ENCODE data around the gene DNAH1. TPM values are rescaled to one million over a fixed set of nuclear protein-coding genes. Genes with fewer than 3 reads are reported as not detected.

DNAH1 gene
- polyA plus RNA-seq, 1 donor: 5.6 TPM

DNA sequence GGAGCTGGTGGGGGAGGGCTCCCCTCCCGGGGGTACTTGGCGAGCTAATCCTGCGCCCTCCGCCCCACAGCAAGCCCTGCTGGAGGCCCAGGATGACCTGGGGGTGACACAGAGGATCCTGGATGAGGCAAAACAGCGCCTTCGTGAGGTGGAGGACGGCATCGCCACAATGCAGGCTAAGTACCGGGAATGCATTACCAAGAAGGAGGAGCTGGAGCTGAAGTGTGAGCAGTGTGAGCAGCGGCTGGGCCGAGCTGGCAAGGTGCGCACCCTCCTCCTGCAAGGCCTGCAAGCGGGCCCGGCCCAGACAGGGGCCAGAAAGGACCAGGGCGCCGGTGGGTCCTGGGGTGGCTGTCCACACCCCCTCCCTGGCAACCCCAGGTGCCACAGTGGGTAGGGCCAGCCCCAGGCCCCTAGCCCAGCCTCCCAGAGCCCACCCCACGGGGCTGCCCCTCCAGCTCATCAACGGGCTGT is 72.3 kb downstream of the DNAH1 start:
- no peak for DNase-seq (ENCODE audit: low read depth)

DNA sequence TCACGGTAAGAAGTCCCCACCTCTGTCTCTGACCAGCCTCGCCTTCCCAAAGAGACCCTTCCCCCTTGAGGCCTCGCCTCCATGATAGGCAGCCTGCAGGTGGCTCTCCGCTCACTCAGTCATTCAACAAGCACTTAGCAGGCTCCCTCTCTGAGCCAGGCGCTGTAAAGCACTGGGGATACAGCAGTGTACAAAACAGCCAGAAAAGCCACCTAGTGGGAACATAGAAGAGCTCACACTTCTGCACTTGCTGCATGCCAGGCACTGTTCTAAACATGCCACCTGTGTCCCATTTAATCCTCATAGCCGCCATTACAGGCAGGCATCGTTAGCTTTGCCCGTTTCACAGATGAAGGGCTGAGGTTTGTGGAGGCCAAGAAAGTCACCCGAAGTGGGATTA is 72.8 kb downstream of the DNAH1 start:
- DNase-seq (ENCODE audit: low read depth): no peak

DNA sequence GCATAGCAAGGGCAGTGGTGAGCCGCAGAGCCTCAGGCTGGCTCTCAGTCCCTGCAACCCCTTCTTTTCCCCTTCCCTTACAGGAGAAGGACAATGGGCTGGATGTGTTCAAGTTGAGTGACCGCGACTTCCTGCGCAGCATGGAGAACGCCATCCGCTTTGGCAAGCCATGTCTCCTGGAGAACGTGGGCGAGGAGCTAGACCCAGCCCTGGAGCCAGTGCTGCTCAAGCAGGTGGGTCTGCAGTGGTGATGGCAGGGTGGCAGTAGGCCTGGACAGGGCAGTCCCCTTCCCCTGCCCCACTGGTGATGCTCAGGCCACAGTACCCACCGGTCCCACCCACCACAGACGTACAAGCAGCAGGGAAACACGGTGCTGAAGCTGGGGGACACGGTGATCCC is 75.0 kb downstream of the DNAH1 start:
- no peak for DNase-seq (ENCODE audit: low read depth)

DNA sequence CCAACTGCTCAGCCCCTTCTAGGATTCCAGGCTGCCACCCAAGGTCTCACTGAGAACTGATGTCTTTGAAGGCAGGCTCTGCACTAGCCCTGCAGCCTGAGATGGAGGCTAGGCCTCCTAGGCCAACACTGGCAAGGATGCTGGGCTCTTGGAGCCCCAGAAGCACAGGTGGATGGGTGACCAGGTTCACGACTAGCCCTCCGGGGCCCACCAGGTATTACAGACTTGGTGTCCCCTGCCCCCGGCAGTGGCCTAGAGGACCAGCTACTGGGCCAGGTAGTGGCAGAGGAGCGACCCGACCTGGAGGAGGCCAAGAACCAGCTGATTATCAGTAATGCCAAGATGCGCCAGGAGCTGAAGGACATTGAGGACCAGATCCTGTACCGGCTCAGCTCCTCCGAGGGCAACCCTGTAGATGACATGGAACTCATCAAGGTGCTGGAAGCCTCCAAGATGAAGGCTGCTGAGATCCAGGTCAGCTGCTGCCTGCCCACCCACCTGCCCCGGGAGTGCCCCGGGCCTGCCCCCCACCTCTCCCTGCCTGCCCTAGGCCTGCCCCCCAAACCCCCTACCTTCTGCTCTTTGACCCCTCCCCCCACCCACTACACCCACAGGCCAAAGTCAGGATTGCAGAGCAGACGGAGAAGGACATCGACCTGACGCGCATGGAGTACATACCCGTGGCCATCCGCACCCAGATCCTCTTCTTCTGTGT is 76.3 kb downstream of the DNAH1 start:
- DNase-seq (ENCODE audit: low read depth): no peak

DNA sequence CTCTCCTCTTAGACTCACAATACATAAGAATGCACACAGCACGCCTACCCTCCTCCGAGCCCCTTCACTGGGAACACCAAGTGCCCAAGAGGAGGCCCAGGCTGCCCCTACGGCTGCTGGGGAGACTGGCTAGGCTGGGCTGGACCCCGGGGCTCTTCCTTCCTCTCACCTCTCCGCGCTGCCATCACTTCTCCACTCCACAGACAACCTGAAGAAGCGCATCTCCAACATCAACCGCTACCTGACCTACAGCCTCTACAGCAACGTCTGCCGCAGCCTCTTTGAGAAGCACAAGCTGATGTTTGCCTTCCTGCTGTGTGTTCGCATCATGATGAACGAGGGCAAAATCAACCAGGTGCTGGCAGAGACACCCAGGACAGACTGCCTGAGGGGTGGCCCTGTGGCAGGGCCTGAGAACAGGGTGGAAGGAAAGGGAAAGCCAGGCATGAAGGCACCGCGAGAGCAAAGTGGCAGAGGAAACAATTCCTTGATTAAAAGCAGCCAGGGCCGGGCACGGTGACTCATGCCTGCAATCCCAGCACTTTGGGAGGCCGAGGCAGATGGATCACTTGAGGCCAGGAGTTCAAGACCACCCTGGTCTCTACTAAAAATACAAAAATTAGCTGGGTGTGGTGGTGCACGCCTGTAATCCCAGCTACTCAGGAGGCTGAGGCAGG is 77.2 kb downstream of the DNAH1 start:
- no peak for DNase-seq (ENCODE audit: low read depth)

DNA sequence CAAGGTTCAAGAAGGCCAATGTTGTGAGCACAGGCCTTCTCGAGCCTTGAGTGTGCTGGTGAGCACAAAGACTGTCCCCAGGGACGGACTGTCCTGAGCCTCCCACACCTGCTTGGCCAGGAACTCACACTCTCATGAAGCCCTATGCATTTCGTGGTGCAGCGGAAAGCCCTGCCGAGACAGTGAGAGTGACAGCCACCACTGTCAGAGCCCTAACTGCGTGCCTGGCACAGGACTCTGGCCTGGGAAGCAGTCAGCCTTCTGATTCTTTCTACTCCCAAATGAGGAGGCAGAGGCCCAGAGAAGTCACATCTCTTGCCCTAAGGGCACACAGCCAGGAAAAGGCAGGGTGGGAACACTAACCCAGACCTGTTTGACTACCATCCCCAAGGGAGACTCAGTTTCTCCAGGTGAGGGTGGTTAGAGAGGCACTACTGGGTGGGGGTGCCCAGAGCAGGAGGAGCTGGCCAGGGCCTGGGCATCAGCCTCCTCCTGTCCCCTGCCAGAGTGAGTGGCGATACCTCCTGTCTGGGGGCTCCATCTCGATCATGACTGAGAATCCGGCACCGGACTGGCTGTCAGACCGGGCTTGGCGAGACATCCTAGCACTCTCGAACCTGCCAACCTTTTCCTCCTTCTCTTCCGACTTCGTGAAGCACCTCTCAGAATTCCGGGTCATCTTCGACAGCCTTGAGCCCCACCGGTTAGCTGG is 78.0 kb downstream of the DNAH1 start:
- no peak for DNase-seq (ENCODE audit: low read depth)

DNA sequence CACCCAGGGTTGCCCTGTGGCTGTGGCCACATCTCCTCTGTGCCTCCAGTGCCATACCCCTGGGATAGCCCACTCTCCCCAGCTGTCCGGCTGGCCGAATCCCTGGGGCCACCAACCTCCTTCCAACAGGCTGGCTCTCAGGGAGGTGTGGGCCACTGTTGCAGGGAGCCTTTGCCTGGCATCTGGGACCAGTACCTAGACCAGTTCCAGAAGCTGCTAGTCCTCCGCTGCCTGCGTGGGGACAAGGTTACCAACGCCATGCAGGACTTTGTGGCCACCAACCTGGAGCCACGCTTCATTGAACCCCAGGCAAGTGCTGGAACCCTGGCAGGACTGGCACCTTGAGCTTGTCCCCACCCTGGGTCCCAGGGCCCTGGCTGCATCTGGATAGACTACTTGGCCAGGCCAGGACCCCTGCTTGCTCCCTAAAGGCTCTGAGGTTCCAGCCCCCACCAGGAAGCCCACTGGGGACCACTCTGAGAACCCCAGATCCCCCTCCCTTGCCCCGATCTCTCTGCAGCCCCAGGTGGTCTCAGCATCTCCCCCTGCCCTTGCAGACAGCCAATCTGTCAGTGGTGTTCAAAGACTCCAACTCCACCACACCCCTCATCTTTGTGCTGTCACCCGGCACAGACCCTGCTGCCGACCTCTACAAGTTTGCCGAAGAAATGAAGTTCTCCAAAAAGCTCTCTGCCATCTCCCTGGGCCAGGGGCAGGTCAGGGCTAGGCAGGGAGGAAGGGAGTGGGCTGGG is 78.8 kb downstream of the DNAH1 start:
- no peak for DNase-seq (ENCODE audit: low read depth)

DNA sequence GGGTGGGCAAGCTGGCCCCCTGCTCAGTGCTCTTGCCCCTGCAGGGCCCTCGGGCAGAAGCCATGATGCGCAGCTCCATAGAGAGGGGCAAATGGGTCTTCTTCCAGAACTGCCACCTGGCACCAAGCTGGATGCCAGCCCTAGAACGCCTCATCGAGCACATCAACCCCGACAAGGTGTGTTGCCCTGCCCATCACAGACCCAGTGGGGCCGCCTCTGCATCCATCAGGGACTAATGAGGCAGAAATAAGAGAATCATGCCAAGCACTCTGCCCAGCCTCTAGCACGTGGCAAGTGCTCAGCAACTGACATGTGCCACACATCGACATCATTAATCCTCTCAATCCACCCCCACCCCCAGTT is 79.4 kb downstream of the DNAH1 start:
- no peak for DNase-seq (ENCODE audit: low read depth)

DNA sequence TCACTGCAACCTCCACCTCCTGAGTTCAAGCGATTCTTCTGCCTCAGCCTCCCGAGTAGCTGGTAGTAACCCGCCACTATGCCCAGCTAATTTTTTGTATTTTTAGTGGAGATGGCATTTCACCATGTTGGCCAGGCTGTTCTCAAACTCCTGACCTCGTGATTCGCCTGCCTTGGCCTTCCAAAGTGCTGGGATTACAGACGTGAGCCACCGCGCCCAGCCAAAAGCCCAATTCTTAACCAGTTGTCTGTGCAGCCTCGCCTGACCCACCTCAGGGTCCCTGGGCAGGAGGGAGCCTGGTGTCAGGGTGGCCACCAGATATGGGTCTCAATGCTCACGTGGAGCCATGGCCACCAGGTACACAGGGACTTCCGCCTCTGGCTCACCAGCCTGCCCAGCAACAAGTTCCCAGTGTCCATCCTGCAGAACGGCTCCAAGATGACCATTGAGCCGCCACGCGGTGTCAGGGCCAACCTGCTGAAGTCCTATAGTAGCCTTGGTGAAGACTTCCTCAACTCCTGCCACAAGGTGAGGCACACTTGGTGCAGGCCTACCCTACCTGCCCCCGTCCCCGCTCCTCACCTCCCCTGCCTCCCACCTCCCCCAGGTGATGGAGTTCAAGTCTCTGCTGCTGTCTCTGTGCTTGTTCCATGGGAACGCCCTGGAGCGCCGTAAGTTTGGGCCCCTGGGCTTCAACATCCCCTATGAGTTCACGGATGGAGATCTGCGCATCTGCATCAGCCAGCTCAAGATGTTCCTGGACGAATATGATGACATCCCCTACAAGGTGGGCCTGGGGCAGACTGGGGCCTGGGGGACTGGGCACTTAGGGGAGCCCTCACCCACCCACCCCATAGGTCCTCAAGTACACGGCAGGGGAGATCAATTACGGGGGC is 80.1 kb downstream of the DNAH1 start:
- DNase-seq (ENCODE audit: low read depth): no peak

DNA sequence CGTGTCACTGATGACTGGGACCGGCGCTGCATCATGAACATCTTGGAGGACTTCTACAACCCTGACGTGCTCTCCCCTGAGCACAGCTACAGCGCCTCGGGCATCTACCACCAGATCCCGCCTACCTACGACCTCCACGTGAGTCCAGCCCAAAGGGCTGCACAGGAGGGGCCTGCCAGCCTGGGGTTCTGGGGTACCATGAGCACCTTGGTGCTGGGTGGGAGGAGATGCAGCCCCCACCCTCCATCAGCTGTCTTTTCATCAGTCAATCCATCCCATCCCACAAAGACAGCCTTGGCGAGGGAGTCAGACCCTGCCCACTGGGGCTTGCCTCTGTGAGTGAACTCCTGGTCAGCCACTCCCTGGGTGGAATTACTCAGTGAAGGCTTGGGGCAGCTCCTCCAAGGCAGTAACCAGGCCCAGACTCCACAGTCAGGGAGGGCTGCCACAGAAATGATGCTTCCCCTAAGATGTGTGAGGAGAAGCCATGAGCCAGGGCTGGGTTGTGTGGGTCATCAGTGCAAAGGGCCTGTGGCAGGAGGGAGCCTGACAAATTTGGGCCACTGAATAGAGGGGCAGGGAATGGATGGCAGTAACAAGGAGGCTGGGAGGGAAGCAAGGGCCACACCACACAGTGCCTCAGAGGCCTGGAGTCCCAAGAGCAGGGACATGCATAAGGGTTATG is 80.9 kb downstream of the DNAH1 start:
- no peak for DNase-seq (ENCODE audit: low read depth)

DNA sequence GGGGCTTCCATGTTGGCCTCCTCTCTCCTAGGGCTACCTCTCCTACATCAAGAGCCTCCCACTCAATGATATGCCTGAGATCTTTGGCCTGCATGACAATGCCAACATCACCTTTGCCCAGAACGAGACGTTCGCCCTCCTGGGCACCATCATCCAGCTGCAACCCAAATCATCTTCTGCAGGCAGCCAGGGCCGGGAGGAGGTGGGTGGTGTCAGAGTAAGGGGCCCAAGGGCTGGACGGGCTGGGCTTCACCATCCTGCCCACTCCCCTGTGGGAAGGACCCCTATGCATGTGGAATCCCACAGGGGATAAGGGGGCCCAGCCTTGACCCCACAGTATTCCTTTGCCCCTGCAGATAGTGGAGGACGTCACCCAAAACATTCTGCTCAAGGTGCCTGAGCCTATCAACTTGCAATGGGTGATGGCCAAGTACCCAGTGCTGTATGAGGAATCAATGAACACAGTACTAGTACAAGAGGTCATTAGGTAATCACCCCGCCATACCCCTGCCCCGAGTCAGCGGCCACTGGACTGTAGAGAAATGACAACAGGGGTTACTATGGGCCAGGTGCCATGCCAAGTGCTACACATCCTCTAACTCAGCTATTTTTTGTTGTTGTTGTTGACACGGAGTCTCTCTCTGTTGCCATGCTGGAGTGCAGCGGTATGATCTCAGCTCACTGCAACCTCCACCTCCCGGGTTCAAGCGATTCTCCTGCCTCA is 81.7 kb downstream of the DNAH1 start:
- no peak for DNase-seq (ENCODE audit: low read depth)

DNA sequence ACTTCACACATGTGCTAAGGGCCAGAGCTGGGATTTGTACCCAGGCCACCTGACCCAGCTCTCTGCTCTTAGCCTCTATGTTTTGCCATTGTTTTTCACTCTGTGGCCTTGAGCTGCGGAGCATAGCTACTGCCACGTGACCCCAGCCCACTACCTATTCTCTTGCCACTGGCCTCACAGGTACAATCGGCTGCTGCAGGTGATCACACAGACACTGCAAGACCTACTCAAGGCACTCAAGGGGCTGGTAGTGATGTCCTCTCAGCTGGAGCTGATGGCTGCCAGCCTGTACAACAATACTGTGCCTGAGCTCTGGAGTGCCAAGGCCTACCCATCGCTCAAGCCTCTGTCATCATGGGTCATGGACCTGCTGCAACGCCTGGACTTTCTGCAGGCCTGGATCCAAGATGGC is 82.6 kb downstream of the DNAH1 start:
- DNase-seq (ENCODE audit: low read depth): no peak

DNA sequence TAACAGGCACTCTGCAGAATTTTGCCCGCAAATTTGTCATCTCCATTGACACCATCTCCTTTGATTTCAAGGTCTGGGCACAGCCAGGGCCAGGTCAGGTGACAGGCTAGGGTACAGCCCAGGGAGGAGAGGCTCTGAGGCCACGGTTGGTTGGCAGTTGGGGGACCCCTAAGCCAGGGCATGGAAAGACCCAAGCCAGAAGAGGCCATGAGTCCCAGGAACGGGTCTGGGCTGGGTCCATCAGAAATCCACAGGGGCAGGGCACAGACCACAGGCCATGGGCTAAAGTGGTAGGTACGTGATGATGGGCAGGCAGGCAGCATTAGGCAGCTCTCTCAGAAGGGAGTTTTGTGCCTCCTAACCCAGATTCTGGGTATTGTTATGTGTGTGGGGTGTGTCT is 83.0 kb downstream of the DNAH1 start:
- DNase-seq (ENCODE audit: low read depth): no peak

DNA sequence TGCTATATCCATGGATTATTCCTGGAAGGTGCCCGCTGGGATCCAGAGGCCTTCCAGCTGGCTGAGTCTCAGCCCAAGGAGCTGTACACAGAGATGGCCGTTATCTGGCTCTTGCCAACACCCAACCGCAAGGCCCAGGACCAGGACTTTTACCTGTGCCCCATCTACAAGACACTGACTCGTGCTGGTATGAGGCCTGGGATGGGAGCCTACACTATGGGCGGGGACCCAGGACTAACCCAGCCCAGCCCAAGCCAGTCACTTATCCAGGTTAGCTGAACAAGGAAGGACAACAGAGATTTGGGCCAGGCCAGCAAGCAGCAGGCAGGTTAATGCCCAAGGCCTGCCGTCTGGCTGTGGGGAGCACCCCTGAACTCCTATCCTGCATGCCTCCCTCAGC is 83.5 kb downstream of the DNAH1 start:
- no peak for DNase-seq (ENCODE audit: low read depth)

DNA sequence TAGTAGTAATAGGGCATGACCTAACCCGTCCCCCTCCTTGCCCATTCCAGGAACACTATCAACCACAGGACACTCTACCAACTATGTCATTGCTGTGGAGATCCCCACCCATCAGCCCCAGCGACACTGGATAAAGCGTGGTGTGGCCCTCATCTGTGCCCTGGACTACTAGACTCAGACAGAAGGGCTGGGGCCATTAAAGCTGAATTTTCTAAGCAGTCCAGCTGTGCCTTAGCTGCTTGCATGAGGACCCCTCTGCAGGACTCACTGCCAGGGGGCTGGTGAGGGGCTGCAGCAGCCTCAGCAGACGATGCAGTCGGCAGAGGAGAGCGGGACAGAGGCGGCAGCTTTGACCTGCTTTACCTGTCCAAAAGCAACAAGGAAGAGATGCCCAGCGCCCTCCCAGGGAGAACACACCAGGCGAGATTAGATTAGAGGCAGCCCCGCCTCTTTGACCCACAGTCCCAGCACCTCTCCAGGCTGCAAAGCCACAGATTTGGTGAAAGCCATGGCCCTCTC is 84.2 kb downstream of the DNAH1 start:
- DNase-seq (ENCODE audit: low read depth): no peak

DNA sequence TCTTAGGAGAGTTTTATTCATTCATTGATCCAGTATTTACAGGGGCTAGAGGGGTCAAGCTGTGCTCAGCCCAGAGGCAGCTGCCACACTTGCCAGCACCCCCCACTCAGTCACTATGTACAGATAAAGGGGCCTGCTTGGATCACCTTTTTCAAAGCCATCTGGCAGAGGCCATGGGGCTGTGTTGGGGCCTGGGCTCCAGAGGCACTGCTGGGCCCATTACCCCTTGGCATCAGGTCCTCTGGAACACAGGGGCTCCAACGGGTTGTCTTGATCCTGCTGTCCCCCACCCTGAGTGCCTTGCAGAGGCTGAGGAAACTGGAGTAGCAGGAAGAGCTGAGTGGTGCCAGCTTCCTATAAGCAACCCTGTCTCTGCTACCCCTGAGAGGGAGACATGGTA is 84.9 kb downstream of the DNAH1 start:
- DNase-seq (ENCODE audit: low read depth): no peak

DNA sequence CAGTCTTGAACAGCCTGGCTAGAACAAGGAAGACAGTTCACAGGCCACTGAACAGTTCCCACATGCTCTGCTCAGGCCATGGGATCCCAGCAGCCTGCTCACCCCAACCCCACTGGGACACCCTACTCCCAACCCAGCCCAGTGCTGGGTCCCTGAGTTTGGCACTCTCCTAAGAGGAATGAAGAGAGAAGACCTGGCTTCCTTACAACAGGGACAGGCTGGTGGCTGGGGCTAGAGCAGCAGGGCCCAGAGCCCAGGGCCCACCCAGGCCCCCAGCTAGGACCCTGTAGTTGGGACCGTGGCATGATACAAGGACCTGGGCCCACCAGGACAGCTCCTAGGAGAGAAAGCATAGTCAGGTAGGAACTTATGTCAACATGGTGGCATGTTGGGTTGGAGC is 85.4 kb downstream of the DNAH1 start:
- no peak for DNase-seq (ENCODE audit: low read depth)

DNA sequence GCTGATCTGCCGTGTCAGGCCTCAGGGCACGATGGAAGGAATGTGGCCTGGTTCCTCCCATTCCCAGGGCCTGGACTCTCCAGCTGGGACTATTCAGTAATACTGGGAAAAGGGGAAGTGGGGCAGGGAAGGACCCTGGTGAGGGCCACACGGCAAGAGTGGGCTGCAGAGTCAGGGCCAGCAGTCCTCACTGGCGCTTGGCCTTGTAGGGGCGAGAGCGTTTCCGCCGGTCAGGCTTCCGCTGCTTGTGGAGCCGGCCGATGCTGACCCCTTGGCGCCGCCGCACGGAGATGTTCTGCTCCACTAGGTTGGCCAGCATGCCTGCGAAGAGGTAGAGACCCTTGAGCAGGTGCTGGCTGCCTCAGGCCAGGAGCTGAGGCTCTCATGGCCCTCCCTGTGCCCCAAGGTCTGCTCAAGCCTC is 86.0 kb downstream of the DNAH1 start:
- DNase-seq (ENCODE audit: low read depth): no peak

DNA sequence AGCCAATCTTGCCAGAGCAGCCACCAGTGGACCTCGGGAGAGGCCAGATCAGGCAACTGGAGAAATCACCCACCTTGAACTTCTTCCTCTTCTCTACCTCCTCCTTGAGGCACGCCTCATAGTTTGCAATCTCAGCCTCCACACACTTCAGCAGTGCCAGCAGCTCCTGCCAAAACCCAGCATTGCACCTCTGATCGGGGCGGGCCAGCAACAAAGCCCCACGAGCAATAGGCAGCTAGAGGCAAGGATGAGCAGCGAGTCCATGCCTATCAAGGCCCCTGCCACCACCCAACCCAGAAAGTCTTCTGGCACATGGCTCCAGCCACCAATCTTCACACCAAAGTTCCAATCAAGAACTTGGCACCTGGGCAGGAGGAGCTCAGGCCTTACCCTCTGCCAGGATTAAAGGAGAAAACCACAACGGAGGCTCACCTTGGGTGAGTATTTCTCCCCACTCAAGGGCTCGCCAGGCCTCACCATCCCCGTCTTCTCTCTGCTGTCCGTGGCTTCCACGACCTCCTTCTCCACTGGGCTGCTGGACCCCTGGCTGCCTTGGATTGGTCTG is 86.7 kb downstream of the DNAH1 start:
- no peak for DNase-seq (ENCODE audit: low read depth)
